Measurements from ENCODE around the gene SNRNP200.

DNA sequence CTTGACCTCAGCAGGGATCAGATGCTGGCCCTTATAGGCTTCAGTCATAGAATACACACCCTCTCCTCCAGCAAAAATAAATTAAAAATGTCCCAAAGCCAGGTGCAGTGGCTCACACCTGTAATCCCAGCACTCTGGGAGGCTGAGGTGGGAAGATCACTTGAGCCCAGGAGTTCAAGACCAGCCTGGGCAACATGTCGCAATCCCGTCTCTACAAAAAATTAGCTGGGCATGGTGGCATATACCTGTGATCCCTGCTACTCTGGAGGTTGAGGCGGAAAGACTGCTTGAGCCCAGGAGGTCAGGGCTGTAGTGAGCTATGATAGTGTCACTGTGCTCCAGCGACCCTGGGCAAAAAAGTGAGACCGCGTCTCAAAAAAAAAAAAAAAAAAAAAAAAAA, 24.5 kb upstream of the SNRNP200 start:
- TF ChIP-seq POLR2AphosphoS5 (IDR thresholded peaks at IDR 0.05; ENCODE audit: low read depth, low read length) (no peak), TAF1 (IDR thresholded peaks at IDR 0.05; ENCODE audit: borderline replicate concordance, low read depth, low read length) (no peak), POLR2A (IDR thresholded peaks at IDR 0.05; ENCODE audit: low read depth, low read length) (no peak)
